Spleen (tissue), 7 donors: ENCODE data around the gene CDC123.

ENCODE experiments used
- CTCF ChIP-seq, 11 experiments: fragments of 200-600 bp in 7 of 11; fragments of 450-650 bp in 4 of 11; sonication (generic) in 4 of 11; IDR thresholded peaks in 8 of 11; conservative IDR thresholded peaks in 3 of 11; 1 replicate in 7 of 11; 2 replicates in 4 of 11; pipeline versions ENCODE4 v1.4.0 to v1.8.0; 2016 to 2021; ENCODE audit warnings: antibody characterized with exemption in 11 of 11, inconsistent platforms in 4 of 11, mild to moderate bottlenecking in 1 of 11
- POLR2A ChIP-seq, 3 donors: fragments of 450-650 bp; IDR thresholded peaks; one replicate each; pipeline ENCODE4 v1.5.1; 2017; ENCODE audit warnings: antibody characterized with exemption in 3 of 3, mild to moderate bottlenecking in 1 of 3
- donor health status: DM: no; HTN: no; CAD: no; lungs with moderate emphysema.
- donor health status: DM: no; HTN: no; CAD: no.
- donor health status: DM: no; HTN: no; CAD: no.

GRCh38 chr10:12235116-12235694 lies 39.2 kb downstream of the CDC123 start:
- TF ChIP-seq CTCF (IDR thresholded peaks at IDR 0.05 in 8 of 11, conservative IDR thresholded peaks at IDR 0.05 in 3 of 11): no peak
- no peak for TF ChIP-seq POLR2A (IDR thresholded peaks at IDR 0.05)
